GM19025 (cell line): ENCODE results near the gene GIMAP1.
"Not testable (repeated sequence)": the region's sequence is repeated elsewhere in the genome, so short reads cannot be mapped to it uniquely, and the experiment has no call there.

Experiments
- ATAC-seq: cut with Tn5 transposase; IDR thresholded peaks from one replicate; pipeline ENCODE4 v1.9.1; 2021; ENCODE audit warnings: mild to moderate bottlenecking, low read depth, moderate library complexity; ENCODE audit not compliant: unreplicated experiment

The GIMAP1 gene

DNA sequence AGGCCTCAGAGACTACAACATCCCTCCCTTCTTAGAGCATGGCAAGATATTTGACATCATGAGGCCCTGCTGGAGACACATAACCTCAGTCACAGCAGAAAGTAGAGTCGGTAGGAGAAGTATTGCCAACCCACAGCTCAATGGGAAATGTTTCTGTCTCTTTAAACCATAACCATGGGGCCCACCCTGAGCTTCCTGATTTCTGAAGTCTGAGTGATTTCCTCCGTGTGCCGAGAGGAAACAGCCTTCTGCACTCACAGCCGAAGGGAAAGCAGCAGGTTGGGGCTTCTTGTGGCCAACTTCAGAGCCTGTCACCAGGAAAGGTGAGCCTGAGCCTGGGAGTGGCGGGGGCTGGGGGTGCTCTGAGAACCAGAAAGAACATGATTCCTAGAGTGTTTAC, at the start of gene GIMAP1:
TSS of gene GIMAP1 (plus strand) at position 246 of the 400 bp plus-strand sequence. CDS start 2,435 bp downstream, outside the sequence.
- no peak for ATAC-seq

DNA sequence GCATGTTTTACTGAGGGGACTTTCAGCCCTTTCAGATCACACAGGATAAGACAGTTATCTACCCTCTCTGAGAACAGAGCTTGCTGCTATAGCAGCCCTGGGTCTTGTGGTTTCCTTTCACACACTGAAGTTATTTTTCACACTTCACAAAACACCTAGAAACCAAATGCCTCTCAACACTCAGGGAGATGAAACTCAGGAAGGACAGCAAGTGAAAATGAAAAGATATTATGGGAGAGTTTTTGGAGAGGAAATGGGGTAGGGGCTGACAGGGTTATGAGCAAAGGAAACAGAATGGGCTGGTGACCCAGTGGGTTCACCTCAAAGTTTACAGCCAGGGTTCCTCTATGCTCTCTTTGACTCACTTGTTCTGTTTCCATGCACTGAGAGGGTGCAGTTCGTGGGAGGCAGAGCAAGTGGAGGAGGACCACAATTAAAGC, 47.9 kb upstream of the GIMAP1 start:
- ATAC-seq, result peak; percentile 75

DNA sequence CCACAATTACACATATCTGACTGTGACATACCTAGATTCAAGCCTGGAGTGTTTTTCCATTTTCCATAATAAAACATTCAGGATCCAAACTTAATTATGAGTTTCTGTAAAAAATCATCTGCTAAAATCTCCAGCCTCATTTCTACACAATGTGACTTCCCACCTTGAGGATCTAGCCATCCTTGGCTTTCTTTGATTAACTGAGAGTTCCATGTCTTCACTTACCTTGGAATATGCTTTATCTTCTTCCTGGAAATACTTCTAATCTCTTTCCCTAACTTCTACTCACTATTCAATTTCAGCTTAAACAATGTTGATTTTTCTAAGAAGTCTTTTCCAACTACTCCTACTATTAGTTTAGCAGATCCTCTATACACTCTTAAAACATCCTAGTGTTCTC, 47.4 kb upstream of the GIMAP1 start:
- ATAC-seq, result no peak

DNA sequence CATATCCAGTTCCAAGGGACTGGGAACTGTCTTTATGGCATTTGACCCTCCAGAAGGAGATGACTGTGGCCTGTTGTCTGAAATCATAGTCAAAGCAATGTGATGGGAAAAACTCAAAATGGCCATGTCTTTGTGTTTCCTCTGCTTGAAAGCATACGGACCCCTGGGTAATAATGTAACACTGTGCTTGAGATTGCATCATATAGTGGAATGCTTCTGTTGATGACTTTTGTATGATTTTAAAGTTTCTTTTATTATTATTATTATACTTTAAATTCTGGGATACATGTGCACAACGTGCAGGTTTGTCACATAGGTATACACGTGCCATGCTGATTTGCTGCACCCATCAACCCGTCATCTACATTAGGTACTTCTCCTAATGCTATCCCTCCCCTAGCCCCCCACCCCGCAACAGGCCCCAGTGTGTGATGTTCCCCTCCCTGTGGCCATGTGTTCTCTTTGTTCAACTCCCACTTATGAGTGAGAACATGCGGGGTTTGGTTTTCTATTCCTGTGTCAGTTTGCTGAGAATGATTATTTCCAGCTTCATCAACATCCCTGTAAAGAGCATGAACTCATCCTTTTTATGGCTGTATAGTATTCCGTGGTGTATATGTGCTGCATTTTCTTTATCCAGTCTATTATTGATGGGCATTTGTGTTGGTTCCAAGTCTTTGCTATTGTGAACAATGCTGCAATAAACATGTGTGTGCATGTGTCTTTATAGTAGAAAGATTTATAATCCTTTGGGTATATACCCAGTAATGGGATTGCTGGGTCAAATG, 44.4 kb upstream of the GIMAP1 start:
- ATAC-seq, result not testable (repeated sequence)

GRCh38 chr7:150675714-150676113, 40.7 kb upstream of the GIMAP1 start:
- ATAC-seq, result no peak

DNA sequence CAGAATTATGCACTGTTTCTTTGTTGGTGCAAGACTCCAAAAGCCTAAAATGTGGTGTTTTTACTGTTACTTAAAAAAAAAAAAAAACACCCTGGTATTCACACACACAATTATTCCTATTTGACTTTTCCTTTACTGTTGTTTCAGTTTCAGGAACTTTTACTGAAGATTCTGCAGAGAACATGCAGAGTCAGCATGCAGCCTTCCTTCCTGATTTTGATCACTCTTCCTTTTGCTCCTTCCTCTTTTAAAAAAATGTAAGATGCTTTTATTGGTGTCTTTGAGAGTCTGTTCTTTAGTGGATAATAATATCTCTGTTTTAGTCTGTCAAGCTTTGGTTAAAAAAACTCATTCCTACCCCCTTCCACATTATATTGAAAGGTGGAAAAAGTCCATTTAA, 40.1 kb upstream of the GIMAP1 start:
- ATAC-seq, result not testable (repeated sequence)

GRCh38 chr7:150676854-150677253, 39.6 kb upstream of the GIMAP1 start:
- ATAC-seq, result not testable (repeated sequence)

DNA sequence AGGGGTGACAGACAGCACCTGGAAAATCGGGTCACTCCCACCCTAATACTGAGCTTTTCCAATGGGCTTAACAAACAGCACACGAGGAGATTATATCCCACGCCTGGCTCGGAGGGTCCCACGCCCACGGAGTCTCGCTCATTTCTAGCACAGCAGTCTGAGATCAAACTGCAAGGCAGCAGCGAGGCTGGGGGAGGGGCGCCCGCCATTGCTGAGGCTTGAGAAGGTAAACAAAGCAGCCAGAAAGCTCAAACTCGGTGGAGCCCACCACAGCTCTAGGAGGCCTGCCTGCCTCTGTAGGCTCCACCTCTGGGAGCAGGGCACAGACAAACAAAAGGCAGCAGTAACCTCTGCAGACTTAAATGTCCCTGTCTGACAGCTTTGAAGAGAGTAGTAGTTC, 37.8 kb upstream of the GIMAP1 start:
- not testable (repeated sequence) for ATAC-seq

- not testable (repeated sequence) for ATAC-seq
Measured at GRCh38 chr7:150680364-150680763, 36.0 kb upstream of the GIMAP1 start.

DNA sequence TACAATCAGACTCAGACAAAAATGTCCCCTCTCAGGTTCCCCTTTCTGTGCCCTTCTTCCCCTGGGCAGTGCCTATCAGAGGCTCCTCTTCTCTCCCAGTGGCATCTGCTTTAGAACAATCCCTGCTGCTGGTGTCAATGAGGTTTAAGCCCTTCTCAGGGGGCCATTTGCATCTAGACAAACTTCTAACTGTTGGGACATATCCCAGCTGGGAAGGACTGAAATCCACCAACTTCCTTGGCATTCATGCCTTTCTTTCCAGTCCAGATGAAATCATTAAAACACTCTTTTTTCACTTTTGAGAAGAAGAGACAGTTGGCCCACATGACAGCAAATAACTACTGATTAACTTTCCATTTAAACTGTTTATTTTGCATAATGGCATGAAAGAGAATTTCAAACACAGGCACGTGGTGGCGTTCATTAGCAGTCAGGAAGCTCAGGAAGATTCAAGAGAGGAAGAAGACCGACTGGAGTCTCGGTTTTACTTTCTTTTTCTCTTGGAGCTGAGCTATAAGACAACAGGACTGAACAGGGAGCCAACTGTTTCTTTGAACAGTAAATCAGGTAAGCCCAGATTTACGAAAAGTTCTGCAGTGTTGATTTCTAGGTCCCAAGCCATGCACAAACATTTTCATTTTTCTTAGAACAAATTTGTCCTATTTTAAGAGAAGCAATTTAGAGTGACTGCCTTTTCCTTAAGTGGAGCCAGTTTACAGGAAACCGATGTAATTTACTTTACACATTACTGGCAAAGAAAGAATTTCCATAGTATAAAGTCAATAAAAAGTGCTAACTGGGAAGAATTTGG, 31.0 kb upstream of the GIMAP1 start, which contains the start of gene GIMAP2:
TSS of gene GIMAP2 (plus strand) at position 488 of the 811 bp plus-strand sequence. CDS start 1,354 bp downstream, outside the sequence.
- ATAC-seq, result peak; percentile 91

DNA sequence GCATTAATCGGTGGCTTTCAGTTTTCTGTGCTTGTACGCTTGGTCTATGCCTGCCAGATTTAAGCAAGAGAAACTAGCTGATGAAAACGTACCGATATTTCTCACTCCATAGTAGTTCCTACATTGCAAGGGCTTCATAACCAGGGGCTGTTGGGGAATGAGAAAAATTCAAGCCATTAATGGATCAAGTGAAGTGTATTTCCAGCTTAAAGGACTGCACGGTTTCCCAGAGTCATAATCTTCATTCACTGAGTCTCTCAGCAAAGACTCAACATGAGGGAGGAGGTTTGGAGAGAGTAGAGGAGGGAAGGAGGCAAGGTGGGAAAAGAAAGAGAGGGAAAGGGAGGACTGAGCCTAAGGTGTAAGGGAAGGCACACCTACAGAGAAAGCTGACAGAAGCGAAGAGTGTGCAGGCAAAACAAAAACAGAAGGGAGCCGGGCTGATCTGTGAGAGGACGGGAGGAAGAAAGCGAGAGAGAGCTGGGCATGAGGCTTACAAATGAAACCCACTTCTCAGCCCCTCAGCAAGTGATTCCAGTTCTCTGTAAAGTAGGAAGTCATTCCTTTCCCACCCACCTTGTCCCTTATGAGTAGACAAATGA, 30.3 kb upstream of the GIMAP1 start:
- peak; percentile 28 for ATAC-seq

DNA sequence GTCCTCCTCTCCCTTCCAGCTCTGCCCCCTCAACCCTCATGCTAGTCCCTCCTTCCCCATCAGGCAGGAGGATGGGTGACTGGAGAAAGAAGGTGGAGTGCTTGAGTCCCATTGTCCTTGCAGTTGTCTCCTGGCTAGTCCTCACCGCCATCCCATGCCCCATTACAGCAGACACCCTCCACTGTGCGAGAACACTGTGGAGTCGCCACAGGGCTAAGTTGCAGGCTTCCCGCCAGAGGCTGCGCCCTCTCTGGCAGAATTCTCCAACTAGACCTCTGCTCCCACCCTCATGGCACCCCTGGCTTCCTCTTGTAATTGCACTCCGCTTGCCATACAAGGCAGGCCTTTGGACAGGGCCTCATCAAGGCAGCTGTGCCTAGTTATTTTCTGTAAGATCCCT, 27.8 kb upstream of the GIMAP1 start:
- no peak for ATAC-seq

- ATAC-seq, result no peak
Measured at GRCh38 chr7:150695654-150696053, 20.8 kb upstream of the GIMAP1 start.

DNA sequence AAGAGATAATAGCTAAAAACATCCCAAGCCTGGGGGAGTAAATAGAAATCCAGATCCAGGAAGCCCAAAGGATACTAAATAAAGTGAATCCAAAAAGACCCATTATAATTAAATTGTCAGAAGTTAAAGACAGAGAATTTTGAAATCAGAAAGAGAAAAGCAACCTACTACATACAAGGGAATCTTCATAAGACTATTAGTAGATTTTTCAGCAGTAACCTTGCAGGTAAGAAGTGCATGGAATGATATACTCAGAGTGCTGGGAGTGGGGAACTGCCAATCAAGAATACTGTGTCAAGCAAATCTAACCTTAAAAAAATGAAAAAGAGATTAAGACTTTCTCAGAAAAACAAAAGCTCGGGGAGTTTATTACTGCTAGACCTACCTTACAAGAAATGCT, 13.2 kb upstream of the GIMAP1 start:
- no peak for ATAC-seq

DNA sequence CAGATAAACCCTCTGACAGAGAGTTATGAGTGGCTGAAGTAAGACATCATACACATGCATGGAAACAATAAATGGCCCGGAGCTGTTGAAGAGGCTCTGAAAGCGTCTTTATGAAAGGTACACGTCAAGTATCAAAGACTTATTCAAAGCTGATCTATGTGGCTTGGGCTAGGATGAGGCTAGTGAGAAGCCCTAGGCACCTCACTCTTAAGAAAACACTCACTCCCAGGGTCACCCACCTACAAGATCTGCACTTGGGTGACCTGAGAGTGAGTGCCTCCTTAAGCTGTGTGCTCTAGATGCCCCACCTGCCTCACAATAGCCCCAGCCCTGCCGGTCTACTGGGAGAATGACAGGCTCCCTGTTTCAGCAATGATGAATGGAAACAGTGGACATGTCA, 1.1 kb upstream of the GIMAP1 start:
- ATAC-seq, result no peak

- ATAC-seq, result no peak
Measured at GRCh38 chr7:150715738-150716137, 675 bp upstream of the GIMAP1 start.

- ATAC-seq, result no peak
Measured at GRCh38 chr7:150716939-150717338, 526 bp downstream of the GIMAP1 start.

DNA sequence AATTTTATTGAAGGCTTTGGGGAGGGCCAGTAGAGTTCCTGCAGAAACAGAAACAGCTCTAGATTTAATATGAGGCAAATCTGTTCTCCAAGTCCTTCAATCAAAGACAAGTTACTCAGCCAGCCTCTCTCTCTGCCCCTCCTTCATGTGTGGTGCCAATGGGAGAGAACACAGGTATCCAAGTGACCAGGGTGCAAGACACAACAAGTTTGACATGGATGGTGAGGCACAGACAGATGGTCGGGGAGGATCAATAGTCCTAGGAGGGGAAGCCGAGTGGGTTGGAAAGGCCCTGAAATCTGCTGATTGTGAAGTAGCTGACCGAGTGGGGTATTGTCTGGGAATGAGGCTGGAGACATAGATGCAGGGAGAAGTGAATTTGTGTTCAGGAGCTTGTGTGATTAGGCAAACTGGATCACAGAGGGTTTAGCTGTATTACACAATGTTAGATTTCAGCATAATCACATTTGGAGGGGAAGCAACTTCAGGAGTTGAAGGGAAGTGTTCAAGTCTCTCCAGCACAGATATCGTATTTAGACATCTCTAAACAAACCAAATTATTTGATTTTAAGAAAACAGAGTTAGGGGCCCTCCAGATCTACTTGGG, 1.5 kb downstream of the GIMAP1 start:
- no peak for ATAC-seq

DNA sequence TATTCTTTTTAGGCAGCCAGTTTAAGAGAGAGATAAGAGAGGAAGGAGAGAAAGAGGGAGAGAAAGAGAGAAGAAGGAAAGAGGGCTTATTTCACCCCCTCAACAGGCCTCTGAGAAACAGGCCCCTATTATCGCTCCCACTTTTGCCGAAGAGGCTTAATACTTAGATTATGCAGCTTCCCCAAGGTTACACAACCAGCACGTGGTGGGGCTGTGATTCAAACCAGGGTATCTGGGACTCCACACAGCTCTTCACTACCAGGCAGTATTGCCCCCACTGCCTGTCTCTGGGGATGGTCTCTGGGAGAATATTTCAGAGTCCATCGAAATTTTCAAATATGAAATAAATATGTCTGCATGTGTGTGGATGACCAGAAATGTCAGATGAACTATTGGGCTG, 3.0 kb downstream of the GIMAP1 start:
- ATAC-seq, result no peak
